Osteoblast (primary cell): Measurements from ENCODE around the gene CTTN. TPM values are rescaled to one million over a fixed set of nuclear protein-coding genes. Genes with fewer than 3 reads are reported as not detected.

Experiments
- DNase-seq: peaks from one replicate; pipeline ENCODE4 v3.0.0; 2011; ENCODE audit warnings: low spot score, mixed read lengths; ENCODE audit not compliant: insufficient read length; ENCODE audit errors: missing footprints
- H2AFZ ChIP-seq: 2 replicates; pipeline ENCODE4 v1.6.0; 2011; ENCODE audit warnings: mild to moderate bottlenecking, low read length
- H3K27ac ChIP-seq: 2 replicates; pipeline ENCODE4 v1.5.1; 2011; ENCODE audit warnings: mild to moderate bottlenecking, low read depth, low read length, moderate library complexity
- H3K27me3 ChIP-seq: 2 replicates; pipeline ENCODE4 v1.6.0; 2012; ENCODE audit warnings: mild to moderate bottlenecking, control low read depth, inconsistent platforms, low read length, moderate library complexity; ENCODE audit not compliant: insufficient read depth
- H3K36me3 ChIP-seq: 2 replicates; pipeline ENCODE4 v1.5.1; 2011; ENCODE audit warnings: mild to moderate bottlenecking, low read length, control low read depth, moderate library complexity; ENCODE audit not compliant: insufficient read depth
- H3K4me1 ChIP-seq: 2 replicates; pipeline ENCODE4 v1.5.1; 2011; ENCODE audit warnings: mild to moderate bottlenecking, low read length, control low read depth, moderate library complexity; ENCODE audit not compliant: insufficient read depth
- H3K4me2 ChIP-seq: 2 replicates; pipeline ENCODE4 v1.6.0; 2011; ENCODE audit warnings: mild to moderate bottlenecking, low read length; ENCODE audit not compliant: insufficient read depth
- H3K4me3 ChIP-seq: fragments of 200-600 bp; sonication (generic); 3 replicates; pipeline ENCODE4 v1.5.1; 2012; ENCODE audit warnings: mild to moderate bottlenecking, low read length, inconsistent platforms; ENCODE audit not compliant: insufficient read depth
- H3K79me2 ChIP-seq: 2 replicates; pipeline ENCODE4 v1.6.0; 2012; ENCODE audit warnings: mild to moderate bottlenecking, low read length, control low read depth, inconsistent platforms; ENCODE audit not compliant: insufficient read depth
- H3K9me3 ChIP-seq: 2 replicates; pipeline ENCODE4 v1.5.1; 2011; ENCODE audit warnings: low read depth, low read length, control low read depth
- H4K20me1 ChIP-seq: 2 replicates; pipeline ENCODE4 v1.6.0; 2012; ENCODE audit warnings: mild to moderate bottlenecking, low read length, control low read depth; ENCODE audit not compliant: insufficient read depth
- CTCF ChIP-seq: IDR thresholded peaks from 2 replicates; pipeline ENCODE4 v1.5.1; 2011; ENCODE audit warnings: mild to moderate bottlenecking, low read depth, low read length, moderate library complexity; ENCODE audit errors: extremely low read depth
- total RNA-seq: library from RNA; depleted of rRNA; stranded (reverse); fragments of >200 nt; gene quantifications from 2 replicates; pipeline ENCODE4 v1.2.3, GENCODE V29; 2012

The CTTN gene
- total RNA-seq, 1 donor = 429 TPM

GRCh38 chr11:70432580-70432979 lies 34.3 kb downstream of the CTTN start:
- DNase-seq = peak; percentile 30
- no peak overlapping the region for H3K27ac ChIP-seq
- peaks cover 29% of the 10 kb centered on the region for H3K79me2 ChIP-seq
- no peaks in the 10 kb centered on the region for H3K9me3 ChIP-seq
- H2AFZ ChIP-seq = no peak overlapping the region
- TF ChIP-seq CTCF = no peak
- H3K4me1 ChIP-seq = no peaks in the 10 kb centered on the region
- H3K27me3 ChIP-seq = no peaks in the 10 kb centered on the region
- no peak overlapping the region for H3K4me2 ChIP-seq
- peaks cover 94% of the 10 kb centered on the region for H3K36me3 ChIP-seq
- peaks cover 55% of the 10 kb centered on the region for H4K20me1 ChIP-seq
- H3K4me3 ChIP-seq = no peak overlapping the region

- H3K9me3 ChIP-seq = no peaks in the 10 kb centered on the region
- no peaks in the 10 kb centered on the region for H3K4me1 ChIP-seq
- H4K20me1 ChIP-seq = peaks cover 57% of the 10 kb centered on the region
- no peak for TF ChIP-seq CTCF
- DNase-seq = no peak
- H2AFZ ChIP-seq = no peak overlapping the region
- H3K79me2 ChIP-seq = peaks cover 26% of the 10 kb centered on the region
- H3K4me2 ChIP-seq = no peak overlapping the region
- no peaks in the 10 kb centered on the region for H3K27me3 ChIP-seq
- H3K36me3 ChIP-seq = peaks cover 94% of the 10 kb centered on the region
- H3K27ac ChIP-seq = no peak overlapping the region
- H3K4me3 ChIP-seq = no peak overlapping the region
Observed at GRCh38 chr11:70433038-70433437, 34.7 kb downstream of the CTTN start.

GRCh38 chr11:70433526-70433925 lies 35.2 kb downstream of the CTTN start:
- Histone ChIP-seq H4K20me1 (peaks cover 60% of the 10 kb centered on the region), H3K9me3 (no peaks in the 10 kb centered on the region), H3K27me3 (no peaks in the 10 kb centered on the region), H3K4me2 (no peak overlapping the region), H3K4me3 (no peak overlapping the region), H3K79me2 (peaks cover 26% of the 10 kb centered on the region), H3K27ac (no peak overlapping the region), H3K4me1 (no peaks in the 10 kb centered on the region), H3K36me3 (peaks cover 94% of the 10 kb centered on the region), H2AFZ (no peak overlapping the region)
- DNase-seq = no peak
- TF ChIP-seq CTCF = no peak

GRCh38 chr11:70433966-70434812 lies 35.9 kb downstream of the CTTN start:
- no peak overlapping the region for H2AFZ ChIP-seq
- no peak overlapping the region for H3K4me3 ChIP-seq
- TF ChIP-seq CTCF = no peak
- DNase-seq = no peak
- no peak overlapping the region for H3K4me2 ChIP-seq
- no peak overlapping the region for H3K27ac ChIP-seq
- H3K4me1 ChIP-seq = no peaks in the 10 kb centered on the region
- peaks cover 88% of the 10 kb centered on the region for H3K36me3 ChIP-seq
- peaks cover 54% of the 10 kb centered on the region for H4K20me1 ChIP-seq
- H3K9me3 ChIP-seq = no peaks in the 10 kb centered on the region
- no peaks in the 10 kb centered on the region for H3K27me3 ChIP-seq
- peaks cover 19% of the 10 kb centered on the region for H3K79me2 ChIP-seq
